Astrocyte (in vitro differentiated cells and primary cell): ENCODE results near the gene PP2D1. TPM values are rescaled to one million over a fixed set of nuclear protein-coding genes. Genes with fewer than 3 reads are reported as not detected.
"Not testable (repeated sequence)": the region's sequence is repeated elsewhere in the genome, so short reads cannot be mapped to it uniquely, and the experiment has no call there.

Source experiments
- DNase-seq: peaks from one replicate; pipeline ENCODE4 v3.0.0-alpha.2; 2010; ENCODE audit warnings: low read depth
- FAIRE-seq: peaks from 2 replicates; lab custom pipeline; 2011; peaks lifted over from hg19 to GRCh38; lab: Jason Lieb, UNC
- H2AFZ ChIP-seq: 2 replicates; pipeline ENCODE4 v1.6.0; 2012; ENCODE audit warnings: low read depth, low read length, inconsistent platforms
- H3K27ac ChIP-seq: 2 replicates; pipeline ENCODE4 v1.5.1; 2011; ENCODE audit warnings: low read depth, low read length, inconsistent platforms
- H3K27me3 ChIP-seq: 2 replicates; pipeline ENCODE4 v1.6.0; 2011; ENCODE audit warnings: low read length, inconsistent platforms; ENCODE audit not compliant: insufficient read depth
- H3K36me3 ChIP-seq: 2 replicates; pipeline ENCODE4 v1.5.1; 2011; ENCODE audit warnings: low read length, inconsistent platforms; ENCODE audit not compliant: insufficient read depth
- H3K4me1 ChIP-seq: 2 replicates; pipeline ENCODE4 v1.5.1; 2011; ENCODE audit warnings: low read length, inconsistent platforms; ENCODE audit not compliant: insufficient read depth
- H3K4me2 ChIP-seq: 2 replicates; pipeline ENCODE4 v1.6.0; 2012; ENCODE audit warnings: low read length, inconsistent platforms
- H3K4me3 ChIP-seq: 2 replicates; pipeline ENCODE4 v1.5.1; 2011; ENCODE audit warnings: low read depth, mild to moderate bottlenecking, low read length, inconsistent platforms; ENCODE audit not compliant: insufficient read depth
- H3K79me2 ChIP-seq: 2 replicates; pipeline ENCODE4 v1.6.0; 2012; ENCODE audit warnings: mild to moderate bottlenecking, low read length, inconsistent platforms; ENCODE audit not compliant: insufficient read depth
- H3K9ac ChIP-seq: 2 replicates; pipeline ENCODE4 v1.6.0; 2012; ENCODE audit warnings: mild to moderate bottlenecking, low read length, inconsistent platforms
- H3K9me3 ChIP-seq: 2 replicates; pipeline ENCODE4 v1.5.1; 2012; ENCODE audit warnings: low read depth, mild to moderate bottlenecking, low read length, inconsistent platforms; ENCODE audit not compliant: insufficient read depth
- H4K20me1 ChIP-seq: 2 replicates; pipeline ENCODE4 v1.6.0; 2012; ENCODE audit warnings: low read length, inconsistent platforms; ENCODE audit not compliant: insufficient read depth
- H3K27ac Mint-ChIP-seq: one replicate; pipeline ENCODE4 v1.8.0; 2021; ENCODE audit warnings: mild to moderate bottlenecking, mixed read lengths; ENCODE audit not compliant: unreplicated experiment
- H3K27me3 Mint-ChIP-seq: one replicate; pipeline ENCODE4 v1.8.0; 2021; ENCODE audit warnings: low read depth, mixed read lengths; ENCODE audit not compliant: unreplicated experiment
- H3K36me3 Mint-ChIP-seq: one replicate; pipeline ENCODE4 v1.8.0; 2021; ENCODE audit warnings: low read depth, mixed read lengths; ENCODE audit not compliant: unreplicated experiment
- H3K4me1 Mint-ChIP-seq: one replicate; pipeline ENCODE4 v1.8.0; 2021; ENCODE audit warnings: low read depth, mixed read lengths; ENCODE audit not compliant: unreplicated experiment
- H3K4me3 Mint-ChIP-seq: one replicate; pipeline ENCODE4 v1.8.0; 2021; ENCODE audit warnings: mild to moderate bottlenecking, moderate library complexity, mixed read lengths; ENCODE audit not compliant: unreplicated experiment
- H3K9me3 Mint-ChIP-seq: one replicate; pipeline ENCODE4 v1.8.0; 2021; ENCODE audit warnings: mild to moderate bottlenecking, mixed read lengths; ENCODE audit not compliant: unreplicated experiment
- CTCF ChIP-seq: IDR thresholded peaks from 2 replicates; pipeline ENCODE4 v1.5.1; 2011; ENCODE audit warnings: low read depth, mild to moderate bottlenecking, inconsistent platforms, low read length, moderate library complexity; ENCODE audit not compliant: insufficient read depth
- EZH2 ChIP-seq: IDR thresholded peaks from 2 replicates; pipeline ENCODE4 v1.6.1; 2012; ENCODE audit warnings: mild to moderate bottlenecking, low read length, inconsistent platforms; ENCODE audit not compliant: insufficient read depth
- total RNA-seq: library from RNA; stranded (reverse); gene quantifications from 2 replicates; pipeline ENCODE4 v1.2.1, GENCODE V29; 2021

Gene PP2D1
- total RNA-seq, 1 donor from 2014 or later, result not detected

GRCh38 chr3:20038699-20039465 lies 26.8 kb upstream of the PP2D1 start:
- H3K27ac ChIP-seq, result no peak overlapping the region
- no peaks in the 10 kb centered on the region for H3K9me3 Mint-ChIP-seq
- H3K4me3 Mint-ChIP-seq, result peak overlapping the region; percentile 88
- H3K27me3 Mint-ChIP-seq, result no peaks in the 10 kb centered on the region
- H3K36me3 ChIP-seq, result no peaks in the 10 kb centered on the region
- H3K4me1 ChIP-seq, result peaks cover 12% of the 10 kb centered on the region
- H3K9me3 ChIP-seq, result no peaks in the 10 kb centered on the region
- DNase-seq (no peak), FAIRE-seq (no peak)
- no peak for TF ChIP-seq EZH2
- TF ChIP-seq CTCF, result no peak
- peaks cover 8% of the 10 kb centered on the region for H3K4me1 Mint-ChIP-seq
- H2AFZ ChIP-seq, result no peak overlapping the region
- H3K36me3 Mint-ChIP-seq, result no peaks in the 10 kb centered on the region
- H3K27me3 ChIP-seq, result no peaks in the 10 kb centered on the region
- H3K27ac Mint-ChIP-seq, result no peak overlapping the region
- H3K9ac ChIP-seq, result peak overlapping the region; percentile 76
- peak overlapping the region; percentile 71 for H3K4me3 ChIP-seq
- no peaks in the 10 kb centered on the region for H3K79me2 ChIP-seq
- peaks cover 12% of the 10 kb centered on the region for H4K20me1 ChIP-seq
- H3K4me2 ChIP-seq, result peak overlapping the region; percentile 84

- no peaks in the 10 kb centered on the region for H3K27me3 ChIP-seq
- H3K27ac ChIP-seq, result no peak overlapping the region
- H3K4me3 ChIP-seq, result no peak overlapping the region
- TF ChIP-seq CTCF, result no peak
- no peak for TF ChIP-seq EZH2
- no peaks in the 10 kb centered on the region for H3K9me3 Mint-ChIP-seq
- H3K4me2 ChIP-seq, result no peak overlapping the region
- H3K27me3 Mint-ChIP-seq, result no peaks in the 10 kb centered on the region
- no peaks in the 10 kb centered on the region for H3K4me1 Mint-ChIP-seq
- H3K4me1 ChIP-seq, result peaks cover 12% of the 10 kb centered on the region
- H3K79me2 ChIP-seq, result no peaks in the 10 kb centered on the region
- DNase-seq (no peak), FAIRE-seq (no peak)
- H3K9ac ChIP-seq, result no peak overlapping the region
- no peaks in the 10 kb centered on the region for H3K9me3 ChIP-seq
- no peak overlapping the region for H3K4me3 Mint-ChIP-seq
- no peak overlapping the region for H2AFZ ChIP-seq
- no peaks in the 10 kb centered on the region for H3K36me3 Mint-ChIP-seq
- no peaks in the 10 kb centered on the region for H3K36me3 ChIP-seq
- peaks cover 9% of the 10 kb centered on the region for H4K20me1 ChIP-seq
- no peak overlapping the region for H3K27ac Mint-ChIP-seq
Observed at GRCh38 chr3:20037255-20037996, 25.4 kb upstream of the PP2D1 start.

- Mint-ChIP-seq H3K4me3 (no peak overlapping the region), H3K4me1 (no peaks in the 10 kb centered on the region), H3K27me3 (no peaks in the 10 kb centered on the region), H3K36me3 (no peaks in the 10 kb centered on the region), H3K27ac (no peak overlapping the region), H3K9me3 (no peaks in the 10 kb centered on the region)
- Histone ChIP-seq H3K9ac (no peak overlapping the region), H3K27ac (no peak overlapping the region), H3K27me3 (no peaks in the 10 kb centered on the region), H3K4me1 (peaks cover 3% of the 10 kb centered on the region), H3K79me2 (no peaks in the 10 kb centered on the region), H3K36me3 (no peaks in the 10 kb centered on the region), H3K4me3 (no peak overlapping the region), H3K4me2 (no peak overlapping the region), H4K20me1 (no peaks in the 10 kb centered on the region), H3K9me3 (no peaks in the 10 kb centered on the region), H2AFZ (no peak overlapping the region)
- TF ChIP-seq EZH2 (no peak), CTCF (no peak)
- DNase-seq, result no peak
- no peak for FAIRE-seq
Observed at GRCh38 chr3:20035019-20035418, 23.0 kb upstream of the PP2D1 start.

- H3K9me3 Mint-ChIP-seq, H3K4me1 ChIP-seq, H3K36me3 Mint-ChIP-seq: not testable (repeated sequence)
Observed at GRCh38 chr3:20031939-20032338, 19.9 kb upstream of the PP2D1 start.

More at GRCh38 chr3:20031939-20032338, 19.9 kb upstream of the PP2D1 start:
- not testable (repeated sequence) for H3K79me2 ChIP-seq, H3K9me3 ChIP-seq, H3K27me3 ChIP-seq, H3K36me3 ChIP-seq, H3K4me2 ChIP-seq, DNase-seq, H3K4me3 ChIP-seq, H2AFZ ChIP-seq, H3K4me3 Mint-ChIP-seq, H3K27me3 Mint-ChIP-seq, H3K27ac Mint-ChIP-seq, H3K27ac ChIP-seq, H4K20me1 ChIP-seq, H3K4me1 Mint-ChIP-seq, H3K9ac ChIP-seq, FAIRE-seq
